Upper lobe of left lung (tissue), 4 donors: ENCODE results near the gene RDX.

Source experiments
- EP300 ChIP-seq, 4 donors: sonication (generic); formaldehyde crosslinking; IDR thresholded peaks; one replicate each; pipeline ENCODE4 v1.5.1; 2017; ENCODE audit warnings: antibody characterized with exemption in 4 of 4, control low read depth in 2 of 4
- POLR2A ChIP-seq, 4 donors: fragments of 450-650 bp; IDR thresholded peaks; one replicate each; pipeline ENCODE4 v1.5.1; 2016 to 2017; ENCODE audit warnings: antibody characterized with exemption in 4 of 4, mild to moderate bottlenecking in 2 of 4
- POLR2AphosphoS5 ChIP-seq, 2 donors: sonication (generic); formaldehyde crosslinking; IDR thresholded peaks; one replicate each; pipeline ENCODE4 v1.5.1; 2017; ENCODE audit warnings: antibody characterized with exemption in 2 of 2
- TF ChIP-seq, protein P1 (sequence below), 6 experiments: fragments of 450-650 bp in 4 of 6; fragments of 200-600 bp in 2 of 6; sonication (generic) in 2 of 6; IDR thresholded peaks; one replicate each; pipeline ENCODE4 v1.5.1; 2016 to 2019; ENCODE audit warnings: antibody characterized with exemption in 6 of 6

GRCh38 chr11:110262072-110262403, 34.4 kb downstream of the RDX start:
- TF ChIP-seq, protein P1, sequence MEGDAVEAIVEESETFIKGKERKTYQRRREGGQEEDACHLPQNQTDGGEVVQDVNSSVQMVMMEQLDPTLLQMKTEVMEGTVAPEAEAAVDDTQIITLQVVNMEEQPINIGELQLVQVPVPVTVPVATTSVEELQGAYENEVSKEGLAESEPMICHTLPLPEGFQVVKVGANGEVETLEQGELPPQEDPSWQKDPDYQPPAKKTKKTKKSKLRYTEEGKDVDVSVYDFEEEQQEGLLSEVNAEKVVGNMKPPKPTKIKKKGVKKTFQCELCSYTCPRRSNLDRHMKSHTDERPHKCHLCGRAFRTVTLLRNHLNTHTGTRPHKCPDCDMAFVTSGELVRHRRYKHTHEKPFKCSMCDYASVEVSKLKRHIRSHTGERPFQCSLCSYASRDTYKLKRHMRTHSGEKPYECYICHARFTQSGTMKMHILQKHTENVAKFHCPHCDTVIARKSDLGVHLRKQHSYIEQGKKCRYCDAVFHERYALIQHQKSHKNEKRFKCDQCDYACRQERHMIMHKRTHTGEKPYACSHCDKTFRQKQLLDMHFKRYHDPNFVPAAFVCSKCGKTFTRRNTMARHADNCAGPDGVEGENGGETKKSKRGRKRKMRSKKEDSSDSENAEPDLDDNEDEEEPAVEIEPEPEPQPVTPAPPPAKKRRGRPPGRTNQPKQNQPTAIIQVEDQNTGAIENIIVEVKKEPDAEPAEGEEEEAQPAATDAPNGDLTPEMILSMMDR (IDR thresholded peaks at IDR 0.05) = no peak
- TF ChIP-seq POLR2AphosphoS5 (IDR thresholded peaks at IDR 0.05) (no peak), POLR2A (IDR thresholded peaks at IDR 0.05) (no peak), EP300 (IDR thresholded peaks at IDR 0.05) (no peak)
